ENCODE results near the gene TSC22D1. TPM values are rescaled to one million over a fixed set of nuclear protein-coding genes. Genes with fewer than 3 reads are reported as not detected.

The TSC22D1 gene
- polyA plus RNA-seq, 1 donor (not counting 4 experiments of a cell fraction or from before 2014, with no cell fraction given) = 177 TPM

DNA sequence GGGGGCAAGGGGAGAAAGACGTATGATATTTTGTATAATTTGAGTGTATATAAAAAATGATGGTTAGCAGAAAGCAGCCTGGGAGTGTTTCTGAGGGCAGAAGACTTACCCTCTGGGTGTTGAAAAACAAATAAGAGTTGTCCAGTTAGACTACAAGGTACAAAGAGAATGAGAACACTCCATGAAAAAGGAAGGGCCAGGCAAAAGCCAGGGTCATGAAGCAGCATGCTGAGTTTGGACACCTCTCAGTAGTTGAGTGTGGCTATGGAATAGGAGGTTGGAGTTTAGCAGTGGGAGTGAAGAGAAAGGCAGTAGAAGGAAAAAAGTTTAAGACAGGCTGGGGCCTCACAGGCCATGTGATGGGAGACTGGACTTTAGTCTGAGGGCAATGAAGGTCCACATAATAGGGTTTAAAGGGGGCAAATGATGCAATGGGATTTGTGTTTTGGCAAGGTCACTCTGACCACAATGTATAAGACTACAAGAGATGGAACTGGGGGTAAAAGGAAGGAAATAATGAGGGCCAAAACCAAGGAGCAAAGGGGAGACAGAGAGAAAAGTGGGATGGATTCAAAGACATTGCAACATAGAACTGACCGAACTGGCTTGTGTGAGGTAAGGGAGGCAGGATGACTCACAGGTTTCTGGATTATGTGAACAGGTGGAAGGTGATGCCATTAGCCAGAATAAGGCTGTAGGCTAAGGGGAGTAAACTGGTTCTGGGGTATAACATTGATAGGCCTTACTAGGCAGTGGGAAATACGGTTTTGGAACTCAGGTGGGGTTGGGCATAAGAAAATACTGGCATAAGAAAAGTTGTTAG lies 125.9 kb downstream of the TSC22D1 start:
- no peaks in the 10 kb centered on the region for H3K9me3 ChIP-seq (ENCODE audit: control insufficient read depth, low read depth, low read length)
- H3K27ac ChIP-seq (ENCODE audit: control insufficient read depth, insufficient read depth, low read length) = no peak overlapping the region
- no peak overlapping the region for H3K4me3 ChIP-seq (ENCODE audit: control insufficient read depth in 2 of 3, extremely low read depth in 1 of 3, insufficient read depth in 2 of 3, low read depth in 1 of 3, low read length in 3 of 3)
- no peaks in the 10 kb centered on the region for H3K79me2 ChIP-seq (ENCODE audit: control insufficient read depth, insufficient read depth, low read length)
- H3K9me1 ChIP-seq (ENCODE audit: control insufficient read depth, extremely low read depth, insufficient read depth, low read length) = no peaks in the 10 kb centered on the region
- H3K9ac ChIP-seq (ENCODE audit: control insufficient read depth, extremely low read depth, insufficient read depth, low read length) = no peak overlapping the region
- dilution Hi-C loops (cut with MboI; ENCODE audit: extremely low pct_ligation_motif_present, low sequenced_read_pairs) = loop anchor here (10.0 to 25.0 kb wide), 2 partner anchors 413 to 545 kb away; no protein-coding TSS in a partner anchor
- no peak overlapping the region for H2AFZ ChIP-seq (ENCODE audit: control insufficient read depth, low read length)
- TF ChIP-seq EZH2 (IDR thresholded peaks at IDR 0.05; ENCODE audit: low read length) = no peak
- H3K27me3 ChIP-seq (ENCODE audit: control insufficient read depth, extremely low read depth, insufficient read depth, low read length) = no peaks in the 10 kb centered on the region
- FAIRE-seq = peak; percentile 5
- H4K20me1 ChIP-seq (ENCODE audit: control insufficient read depth, extremely low read depth, insufficient read depth, low read length) = no peaks in the 10 kb centered on the region
- H3K36me3 ChIP-seq (ENCODE audit: control insufficient read depth in 2 of 2, extremely low read depth in 1 of 2, insufficient read depth in 2 of 2, low read length in 2 of 2) = no peaks in the 10 kb centered on the region
- H3K4me1 ChIP-seq (ENCODE audit: control insufficient read depth, extremely low read depth, insufficient read depth, low read length) = no peaks in the 10 kb centered on the region
- no peak for DNase-seq (ENCODE audit: low read depth, low spot score)
- no peak overlapping the region for H3K4me2 ChIP-seq (ENCODE audit: control insufficient read depth, extremely low read depth, insufficient read depth, low read depth, low read length)

DNA sequence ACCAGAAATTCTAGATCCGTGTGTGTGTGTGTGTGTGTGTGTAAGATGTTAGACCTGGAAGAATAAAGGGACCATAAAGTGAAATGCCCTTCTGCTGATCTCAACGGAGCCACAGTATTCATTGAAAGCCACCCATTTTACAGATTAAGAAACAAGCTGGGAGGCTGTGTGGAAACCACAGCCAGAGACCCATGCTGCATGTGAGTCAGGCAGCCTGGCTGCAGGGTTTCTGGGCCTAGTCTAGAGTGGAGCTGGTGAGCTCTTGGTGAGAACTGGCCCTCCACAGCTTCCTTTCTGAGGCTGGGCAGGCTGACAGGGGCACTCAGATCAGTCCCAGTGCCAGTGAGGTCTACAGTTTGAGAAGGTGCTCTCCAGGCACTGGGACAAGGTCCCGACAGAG lies 127.3 kb downstream of the TSC22D1 start:
- no peak for FAIRE-seq
- H3K36me3 ChIP-seq (ENCODE audit: control insufficient read depth in 2 of 2, extremely low read depth in 1 of 2, insufficient read depth in 2 of 2, low read length in 2 of 2) = no peaks in the 10 kb centered on the region
- H3K79me2 ChIP-seq (ENCODE audit: control insufficient read depth, insufficient read depth, low read length) = no peaks in the 10 kb centered on the region
- H3K4me1 ChIP-seq (ENCODE audit: control insufficient read depth, extremely low read depth, insufficient read depth, low read length) = no peaks in the 10 kb centered on the region
- no peak overlapping the region for H2AFZ ChIP-seq (ENCODE audit: control insufficient read depth, low read length)
- no peak for DNase-seq (ENCODE audit: low read depth, low spot score)
- H3K9me3 ChIP-seq (ENCODE audit: control insufficient read depth, low read depth, low read length) = no peaks in the 10 kb centered on the region
- H3K27me3 ChIP-seq (ENCODE audit: control insufficient read depth, extremely low read depth, insufficient read depth, low read length) = no peaks in the 10 kb centered on the region
- no peak overlapping the region for H3K4me2 ChIP-seq (ENCODE audit: control insufficient read depth, extremely low read depth, insufficient read depth, low read depth, low read length)
- H3K4me3 ChIP-seq (ENCODE audit: control insufficient read depth in 2 of 3, extremely low read depth in 1 of 3, insufficient read depth in 2 of 3, low read depth in 1 of 3, low read length in 3 of 3) = no peak overlapping the region
- H3K27ac ChIP-seq (ENCODE audit: control insufficient read depth, insufficient read depth, low read length) = no peak overlapping the region
- H3K9ac ChIP-seq (ENCODE audit: control insufficient read depth, extremely low read depth, insufficient read depth, low read length) = no peak overlapping the region
- TF ChIP-seq, protein P1, sequence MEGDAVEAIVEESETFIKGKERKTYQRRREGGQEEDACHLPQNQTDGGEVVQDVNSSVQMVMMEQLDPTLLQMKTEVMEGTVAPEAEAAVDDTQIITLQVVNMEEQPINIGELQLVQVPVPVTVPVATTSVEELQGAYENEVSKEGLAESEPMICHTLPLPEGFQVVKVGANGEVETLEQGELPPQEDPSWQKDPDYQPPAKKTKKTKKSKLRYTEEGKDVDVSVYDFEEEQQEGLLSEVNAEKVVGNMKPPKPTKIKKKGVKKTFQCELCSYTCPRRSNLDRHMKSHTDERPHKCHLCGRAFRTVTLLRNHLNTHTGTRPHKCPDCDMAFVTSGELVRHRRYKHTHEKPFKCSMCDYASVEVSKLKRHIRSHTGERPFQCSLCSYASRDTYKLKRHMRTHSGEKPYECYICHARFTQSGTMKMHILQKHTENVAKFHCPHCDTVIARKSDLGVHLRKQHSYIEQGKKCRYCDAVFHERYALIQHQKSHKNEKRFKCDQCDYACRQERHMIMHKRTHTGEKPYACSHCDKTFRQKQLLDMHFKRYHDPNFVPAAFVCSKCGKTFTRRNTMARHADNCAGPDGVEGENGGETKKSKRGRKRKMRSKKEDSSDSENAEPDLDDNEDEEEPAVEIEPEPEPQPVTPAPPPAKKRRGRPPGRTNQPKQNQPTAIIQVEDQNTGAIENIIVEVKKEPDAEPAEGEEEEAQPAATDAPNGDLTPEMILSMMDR (optimal IDR thresholded peaks at IDR 0.05 in 1 of 3, IDR thresholded peaks at IDR 0.05 in 1 of 3, conservative IDR thresholded peaks at IDR 0.05 in 1 of 3; ENCODE audit: extremely low read depth in 1 of 3, insufficient read depth in 2 of 3, low read length in 3 of 3) = no peak
- TF ChIP-seq EZH2 (IDR thresholded peaks at IDR 0.05; ENCODE audit: low read length) = no peak
- no peaks in the 10 kb centered on the region for H3K9me1 ChIP-seq (ENCODE audit: control insufficient read depth, extremely low read depth, insufficient read depth, low read length)
- dilution Hi-C loops (cut with MboI; ENCODE audit: extremely low pct_ligation_motif_present, low sequenced_read_pairs) = loop anchor here (25.0 kb wide), 1 partner anchor 412 kb away; no protein-coding TSS in a partner anchor
- H4K20me1 ChIP-seq (ENCODE audit: control insufficient read depth, extremely low read depth, insufficient read depth, low read length) = no peaks in the 10 kb centered on the region

Data from keratinocyte (primary cell).